ENCODE measurements around the gene PTBP3.
"Not testable (repeated sequence)": the region's sequence is repeated elsewhere in the genome, so short reads cannot be mapped to it uniquely, and the experiment has no call there.

PTBP3 gene

DNA sequence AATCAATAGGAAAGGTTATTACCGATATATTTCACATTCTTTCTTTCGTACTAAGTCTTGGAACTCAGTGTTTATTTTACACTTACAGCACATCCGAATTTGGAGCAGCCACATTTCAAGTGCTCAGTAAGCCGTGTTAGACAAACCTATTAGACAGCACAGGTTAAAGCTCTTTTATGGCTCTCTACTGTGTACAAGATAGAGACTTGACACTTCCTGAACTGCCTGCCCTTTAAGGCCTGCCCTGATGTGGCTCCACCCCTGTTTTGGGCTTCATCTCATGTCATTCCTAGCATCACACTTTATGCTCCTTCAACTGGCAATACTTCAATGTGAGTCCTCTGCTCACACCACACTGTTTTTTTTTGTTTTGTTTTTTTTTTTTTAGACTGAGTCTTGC lies 134.8 kb downstream of the PTBP3 start:
- no peak for DNase-seq

DNA sequence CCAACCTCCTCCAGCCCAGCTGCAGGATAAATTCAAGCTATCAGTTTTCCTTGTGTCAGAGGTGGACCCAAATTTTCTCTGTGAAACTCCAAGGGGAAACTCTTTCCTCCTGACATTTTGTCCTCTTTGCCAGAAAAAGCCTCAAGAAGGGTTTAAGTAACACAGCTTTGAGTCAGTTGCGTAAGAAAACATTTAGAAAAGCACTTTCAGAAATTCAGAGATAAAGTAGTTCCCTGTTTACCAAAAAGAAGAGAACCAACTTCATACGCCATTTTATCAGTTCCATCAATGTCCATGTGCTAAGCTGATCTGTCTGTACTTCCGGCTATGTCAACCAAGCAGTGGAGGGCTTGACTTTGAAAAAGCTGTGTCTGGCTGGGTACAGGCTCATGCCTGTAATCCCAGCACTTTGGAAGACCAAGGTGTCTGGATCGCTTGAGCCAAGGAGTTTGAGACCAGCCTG lies 138.4 kb downstream of the PTBP3 start:
- no peak for DNase-seq

DNA sequence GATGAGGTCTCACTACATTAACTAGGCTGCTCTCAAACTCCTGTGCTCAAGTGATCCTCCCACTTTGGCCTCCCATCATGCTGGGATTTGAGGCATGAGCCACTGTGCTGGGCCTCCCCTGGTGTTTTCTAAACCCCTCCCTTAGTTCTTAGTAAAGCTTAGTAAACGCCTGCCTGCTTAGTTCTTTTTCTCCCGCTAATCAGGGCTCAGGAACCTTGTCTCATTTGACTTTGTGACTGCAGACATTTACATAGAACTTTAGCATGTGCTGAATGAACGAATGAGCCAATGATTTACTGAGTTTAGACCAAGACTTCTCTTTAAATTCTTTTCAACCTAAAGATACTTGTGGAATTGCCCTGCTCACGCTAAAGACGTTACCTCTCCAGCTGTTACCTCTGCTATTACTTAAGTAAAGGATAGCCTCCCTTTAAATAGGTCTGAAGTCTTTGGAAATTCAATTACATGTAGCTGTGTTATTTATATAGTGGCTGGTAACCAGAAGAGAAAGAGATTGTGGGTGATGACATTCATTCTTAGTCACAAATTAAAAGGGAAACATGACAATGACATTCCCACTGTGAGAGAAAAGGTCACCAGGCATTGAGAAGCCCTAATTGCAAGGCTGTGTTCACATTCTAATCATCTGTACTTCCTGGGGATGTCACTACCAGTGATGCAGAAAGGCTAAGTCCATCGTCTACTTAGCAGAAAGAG lies 139.7 kb downstream of the PTBP3 start:
- DNase-seq, result no peak

DNA sequence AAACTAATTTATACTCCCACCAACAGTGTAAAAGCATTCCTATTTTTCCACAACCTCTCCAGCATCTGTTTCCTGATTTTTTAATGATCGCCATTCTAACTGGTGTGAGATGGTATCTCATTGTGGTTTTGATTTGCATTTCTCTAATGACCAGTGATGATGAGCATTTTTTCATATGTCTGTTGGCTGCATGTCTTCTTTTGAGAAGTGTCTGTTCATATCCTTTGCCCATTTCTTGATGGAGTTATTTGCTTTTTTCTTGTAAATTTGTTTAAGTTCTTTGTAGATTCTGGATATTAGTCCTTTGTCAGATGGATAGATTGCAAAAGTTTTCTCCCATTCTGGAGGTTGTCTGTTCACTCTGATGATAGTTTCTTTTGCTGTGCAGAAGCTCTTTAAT lies 143.1 kb downstream of the PTBP3 start:
- not testable (repeated sequence) for DNase-seq

DNA sequence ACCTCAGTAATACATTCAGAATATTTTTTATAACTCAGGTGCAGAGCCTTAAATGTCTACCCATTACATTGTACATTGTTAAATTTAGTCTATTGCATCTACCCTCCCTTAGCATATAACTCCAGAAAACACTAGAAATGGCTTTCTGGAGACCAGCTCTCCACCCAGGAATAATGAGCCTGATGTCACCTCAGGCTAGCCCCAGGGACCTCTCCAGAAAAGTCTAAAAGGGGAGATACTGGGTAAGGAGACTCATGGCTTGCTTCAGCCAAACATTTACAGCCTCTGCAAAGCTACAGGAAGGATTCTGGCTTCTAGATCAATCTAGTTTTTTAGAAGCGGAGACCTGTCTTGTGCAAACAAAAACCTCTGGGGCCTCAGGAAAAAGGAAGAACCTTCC lies 144.5 kb downstream of the PTBP3 start:
- DNase-seq, result no peak

DNA sequence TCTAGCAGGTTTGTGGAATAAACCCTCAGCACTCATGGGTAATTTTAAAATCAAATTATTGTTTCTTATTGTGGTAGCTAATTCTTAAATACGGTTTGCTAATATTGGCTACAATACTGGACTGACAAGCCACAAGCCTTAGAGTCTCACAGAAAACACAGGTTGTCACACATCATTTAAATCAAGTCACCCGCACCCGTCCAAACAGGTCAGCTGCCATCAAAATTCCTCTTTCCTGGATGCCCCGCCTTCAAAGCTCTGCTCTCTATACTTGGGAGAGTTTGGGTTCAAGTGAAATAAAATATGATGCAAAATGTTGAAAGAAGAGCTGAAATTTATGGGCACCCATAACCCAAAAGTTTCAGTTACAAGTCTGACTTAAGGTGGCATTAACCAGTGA lies 146.0 kb downstream of the PTBP3 start:
- no peak for DNase-seq

DNA sequence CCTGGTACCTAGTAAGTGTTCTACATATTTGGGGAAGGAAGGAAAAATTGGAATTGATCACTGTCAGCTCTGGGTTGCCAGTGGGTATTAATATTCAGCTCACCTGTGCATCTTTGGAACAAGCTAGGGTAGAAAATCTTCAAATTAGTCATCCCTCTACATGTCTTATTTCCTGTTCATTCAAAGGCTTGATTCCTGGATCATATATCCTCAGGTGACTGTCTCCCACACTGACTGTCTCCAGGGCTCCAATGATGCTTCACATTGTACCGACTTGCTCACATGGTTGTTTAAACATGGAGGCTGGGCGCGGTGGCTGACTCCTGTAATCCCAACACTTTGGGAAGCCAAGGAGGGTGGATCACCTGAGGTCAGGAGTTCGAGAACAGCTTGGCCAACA lies 146.7 kb downstream of the PTBP3 start:
- no peak for DNase-seq

DNA sequence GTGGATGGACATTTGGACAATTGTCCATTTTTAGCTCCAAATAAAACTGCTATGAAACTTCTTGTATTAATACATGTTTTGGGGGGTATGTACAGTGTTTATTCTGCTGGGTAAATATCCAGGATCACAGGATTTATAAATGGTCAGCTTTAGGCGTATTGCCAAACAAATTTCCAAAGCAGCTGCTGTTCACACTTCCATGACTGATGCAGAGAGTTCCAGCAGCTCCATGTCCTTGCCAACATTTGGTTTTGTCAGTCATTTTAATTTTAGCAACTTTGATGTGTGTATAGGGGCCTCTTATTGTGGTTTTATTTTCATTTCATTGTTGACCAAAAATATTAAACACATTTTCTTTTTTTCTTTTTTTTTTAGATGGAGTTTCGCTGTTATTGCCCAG lies 148.5 kb downstream of the PTBP3 start:
- no peak for DNase-seq

DNA sequence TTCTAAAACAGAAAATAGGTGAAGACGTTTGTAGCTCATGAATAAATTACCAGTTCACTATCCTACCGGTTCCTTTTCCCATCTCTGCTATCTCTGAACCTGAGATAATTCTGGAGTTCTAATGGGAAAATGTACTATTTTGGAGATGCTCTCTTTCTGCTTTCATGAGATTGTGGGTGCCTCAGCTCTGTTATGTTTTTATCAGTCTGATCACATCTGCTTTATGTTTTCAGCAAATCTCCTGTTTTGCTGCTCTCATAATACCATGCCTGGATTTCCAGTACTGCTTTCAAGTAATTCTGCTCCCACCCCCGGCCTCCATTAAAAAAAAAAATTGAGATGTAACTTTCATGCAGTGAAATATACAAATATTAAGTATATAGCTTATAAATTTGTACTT lies 149.2 kb downstream of the PTBP3 start:
- no peak for DNase-seq

DNA sequence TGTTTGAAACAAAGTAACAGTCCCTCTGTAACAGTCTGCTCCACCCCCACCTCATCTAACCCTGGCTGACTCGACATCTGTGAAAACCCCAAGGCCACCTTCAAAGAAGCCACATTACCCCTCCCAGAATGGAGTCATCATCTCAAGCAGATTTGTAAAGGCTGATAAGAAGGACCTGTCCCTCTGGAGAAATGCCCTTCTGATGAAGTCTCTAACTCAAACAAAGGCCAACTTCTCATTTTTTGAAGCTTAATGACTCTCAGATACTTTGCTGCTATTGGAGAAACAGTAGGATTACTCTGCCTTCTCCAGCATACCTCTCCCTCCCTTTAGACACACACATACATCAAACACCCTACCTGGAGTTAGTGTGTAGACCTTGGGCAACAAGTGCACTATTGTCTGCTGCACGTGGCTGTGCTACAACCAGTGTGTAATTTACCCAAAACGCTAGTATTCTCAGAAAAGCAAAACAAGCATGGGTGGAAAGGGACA lies 153.0 kb downstream of the PTBP3 start:
- peak in 3 of 5 experiments; percentile 9 to 79 (median 61) for DNase-seq

DNA sequence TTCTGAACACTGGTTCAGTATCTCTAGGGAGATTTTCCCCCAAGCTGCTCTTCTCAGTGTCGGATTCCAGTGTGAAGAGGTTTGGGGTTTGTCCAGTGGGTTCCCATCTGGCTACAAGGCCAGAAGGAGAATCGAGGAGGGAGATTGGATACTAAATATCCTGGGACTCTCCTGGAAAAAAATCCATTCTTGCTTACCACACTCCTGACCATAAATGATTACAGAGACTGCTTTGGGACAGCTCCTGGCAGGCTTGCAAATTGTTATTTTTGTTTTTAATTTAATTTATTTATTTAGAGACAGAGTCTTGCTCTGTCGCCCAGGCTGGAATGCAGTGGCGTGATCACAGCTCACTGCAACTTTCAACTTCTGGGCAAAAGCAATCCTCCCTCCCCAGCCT lies 153.6 kb downstream of the PTBP3 start:
- no peak for DNase-seq

DNA sequence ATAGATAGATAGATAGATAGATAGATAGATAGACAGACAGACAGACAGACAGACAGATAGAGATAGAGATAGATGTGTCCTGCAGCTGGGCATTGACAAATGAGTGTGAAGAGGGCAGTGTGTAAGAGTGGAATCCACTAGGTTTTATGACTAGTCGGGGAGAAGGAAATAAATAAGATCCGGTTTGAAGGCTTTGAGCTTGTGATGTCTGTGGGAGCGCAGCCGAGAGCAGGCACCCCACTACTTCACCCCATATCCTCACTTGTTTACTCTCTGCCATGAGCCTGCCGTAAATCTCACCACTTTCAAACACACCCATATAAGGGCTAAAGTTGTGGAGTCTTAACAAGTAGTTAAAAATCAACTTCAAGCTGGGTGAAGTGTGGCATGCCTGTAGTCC lies 156.9 kb downstream of the PTBP3 start:
- peak in 2 of 5 experiments; percentile 32 to 78 for DNase-seq

DNA sequence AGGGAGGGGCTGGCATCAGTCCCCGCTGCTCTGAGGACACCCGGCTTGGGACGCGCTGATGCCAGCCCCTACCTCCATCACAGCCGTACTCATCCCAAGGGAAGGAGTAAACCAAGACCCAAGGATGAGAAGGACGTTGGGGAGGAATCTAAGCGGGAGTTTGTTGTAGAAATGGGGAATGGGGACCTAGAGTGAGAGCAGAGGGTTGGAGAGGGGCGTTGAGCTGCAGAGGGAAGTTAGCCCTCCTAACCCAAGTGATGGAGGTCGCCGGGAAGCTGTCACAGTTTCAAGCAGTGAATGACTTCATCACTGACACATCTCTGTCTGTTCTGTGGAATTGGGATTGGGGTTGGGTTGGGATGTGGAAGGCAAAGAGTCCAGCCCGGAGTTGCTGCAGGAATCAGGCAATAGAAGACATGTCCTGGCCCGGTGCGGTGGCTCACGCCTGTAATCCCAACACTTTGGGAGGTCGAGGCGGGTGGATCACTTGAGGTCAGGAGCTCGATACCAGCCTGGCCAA lies 157.6 kb downstream of the PTBP3 start:
- no peak for DNase-seq

DNA sequence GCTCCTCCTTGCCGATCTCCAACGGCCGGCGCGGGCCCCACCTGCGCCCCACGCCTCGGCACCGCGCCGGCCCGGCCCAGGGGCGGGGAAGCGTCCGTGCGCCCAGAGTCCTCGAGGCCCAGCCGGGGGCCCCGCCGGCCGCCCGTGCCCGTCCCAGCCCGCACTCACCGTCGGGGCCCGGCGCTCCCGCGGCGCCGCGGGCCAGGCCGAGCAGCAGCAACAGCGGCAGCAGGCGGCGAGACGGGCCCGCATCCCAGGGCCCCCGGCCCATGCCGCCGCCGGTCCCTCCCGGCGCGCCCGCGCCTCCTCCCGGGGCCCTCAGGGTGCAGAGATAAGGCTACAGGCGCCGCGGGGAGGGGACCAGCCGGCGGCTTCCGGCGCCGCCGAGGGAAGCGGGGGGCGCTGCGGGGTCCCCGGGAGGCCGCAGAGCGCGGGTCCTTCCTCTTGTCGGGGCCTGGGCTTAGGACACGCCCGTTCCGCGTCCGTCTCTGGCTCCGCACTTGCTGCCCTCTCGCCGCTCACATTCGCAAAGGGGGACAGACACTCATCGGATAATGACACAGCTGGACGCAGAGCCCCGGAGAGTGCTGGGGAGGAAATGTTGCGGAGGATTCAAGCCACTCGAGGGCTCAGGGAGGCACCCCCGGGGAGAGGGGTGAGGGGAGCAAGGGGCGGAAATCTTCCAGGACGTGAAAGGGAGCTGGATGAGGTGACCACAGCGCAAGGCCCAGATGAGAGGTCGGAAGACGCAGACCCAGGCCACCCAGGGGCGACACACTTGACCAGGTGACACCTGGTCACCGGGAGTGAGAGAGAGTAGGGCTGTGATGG lies 158.2 kb downstream of the PTBP3 start, which contains the start of gene SUSD1:
SUSD1 (minus strand) TSS at position 333 of the 831 bp plus-strand sequence; CDS start at position 271, 62 bp downstream.
- DNase-seq, result peak in 4 of 5 experiments; percentile 18 to 53 (median 32)

DNA sequence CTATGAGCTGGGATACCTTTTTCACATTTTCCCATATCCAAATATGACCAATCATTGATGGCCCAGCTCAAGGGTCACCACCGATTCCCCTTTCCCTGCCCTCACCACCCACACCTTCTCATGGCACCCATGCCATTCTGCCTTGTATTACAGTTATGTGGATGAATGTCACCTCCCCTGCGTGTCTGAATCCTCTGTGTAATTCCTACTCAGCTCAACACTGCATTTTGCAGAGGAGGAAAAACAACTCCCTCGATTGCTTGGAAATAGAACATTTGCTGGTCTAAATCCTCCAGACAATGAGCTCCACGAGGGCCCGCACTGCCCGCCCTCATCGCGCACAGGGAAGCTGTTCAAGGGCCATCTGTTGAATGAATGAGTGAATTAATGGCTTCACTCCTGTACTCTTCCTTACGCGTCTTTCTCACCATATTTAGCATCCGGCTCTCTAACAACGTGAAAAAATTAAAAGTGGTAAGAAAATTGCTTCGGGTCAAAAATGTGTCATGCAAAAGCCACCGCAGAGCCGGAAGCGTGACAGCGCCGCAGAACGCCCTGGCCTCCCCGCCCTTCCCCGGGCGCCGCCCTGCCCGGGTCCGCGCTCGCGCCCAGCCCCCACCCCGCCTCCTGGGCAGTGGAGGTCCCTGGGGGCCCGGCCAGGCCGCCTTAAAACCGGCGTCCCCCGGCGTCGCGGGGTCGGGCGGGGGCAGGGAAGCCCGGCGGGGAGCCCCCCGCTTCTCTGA lies 159.0 kb downstream of the PTBP3 start:
- peak; percentile 36 to 92 (median 53) for DNase-seq

DNA sequence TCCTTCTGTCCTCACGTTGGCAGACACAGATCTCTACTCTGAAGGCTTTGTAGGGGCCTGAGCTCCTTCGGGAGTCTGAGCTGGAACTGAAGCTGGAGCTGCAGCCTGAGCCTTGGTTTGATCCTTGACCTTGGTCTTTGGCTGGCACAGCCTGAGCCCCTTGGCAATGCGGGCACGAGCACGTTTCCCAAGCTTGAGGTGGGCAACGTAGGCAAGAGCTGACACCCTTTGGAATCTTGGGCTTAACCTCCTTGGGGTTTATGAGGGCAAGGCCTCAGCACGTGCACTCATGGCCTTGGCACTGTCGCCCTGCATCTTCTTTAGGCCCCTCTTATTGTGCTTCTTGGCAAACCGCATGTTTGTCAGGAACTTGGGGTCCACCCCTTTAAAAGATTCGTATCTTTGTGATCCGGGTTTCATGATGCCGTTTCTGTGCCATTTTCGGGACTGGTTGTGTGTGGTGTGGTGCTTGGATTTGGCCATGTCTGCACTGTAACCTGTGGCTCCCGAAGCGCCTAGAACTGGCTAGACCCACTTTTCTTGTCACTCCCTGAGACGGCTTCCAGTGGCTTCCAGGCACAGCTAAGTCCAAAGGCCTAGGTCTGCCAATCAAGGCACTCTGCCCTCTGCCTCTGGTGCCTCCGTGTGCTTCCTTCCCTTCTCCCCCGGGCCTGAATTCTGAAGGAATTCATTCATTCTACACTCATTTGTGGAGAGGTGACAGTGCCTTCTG lies 159.8 kb downstream of the PTBP3 start:
- DNase-seq, result no peak

DNA sequence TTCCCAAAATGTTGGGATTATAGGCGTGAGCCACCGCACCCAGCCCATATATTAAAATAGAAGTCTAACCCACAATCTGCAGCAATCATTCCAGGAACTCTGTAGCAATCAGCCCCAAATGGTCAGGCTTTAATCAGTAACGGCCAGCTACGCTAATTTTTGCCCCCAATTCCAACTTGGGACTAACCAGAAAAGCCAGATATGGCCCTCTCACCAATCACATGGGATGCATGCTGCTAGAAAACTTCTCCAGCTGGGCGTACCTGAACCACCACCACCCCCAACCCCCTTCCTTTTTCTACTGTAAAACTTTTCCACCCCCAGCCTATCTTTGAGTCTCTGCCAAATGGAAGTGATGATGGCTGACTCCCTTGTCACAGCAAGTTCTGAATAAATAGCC lies 162.5 kb downstream of the PTBP3 start:
- no peak for DNase-seq

DNA sequence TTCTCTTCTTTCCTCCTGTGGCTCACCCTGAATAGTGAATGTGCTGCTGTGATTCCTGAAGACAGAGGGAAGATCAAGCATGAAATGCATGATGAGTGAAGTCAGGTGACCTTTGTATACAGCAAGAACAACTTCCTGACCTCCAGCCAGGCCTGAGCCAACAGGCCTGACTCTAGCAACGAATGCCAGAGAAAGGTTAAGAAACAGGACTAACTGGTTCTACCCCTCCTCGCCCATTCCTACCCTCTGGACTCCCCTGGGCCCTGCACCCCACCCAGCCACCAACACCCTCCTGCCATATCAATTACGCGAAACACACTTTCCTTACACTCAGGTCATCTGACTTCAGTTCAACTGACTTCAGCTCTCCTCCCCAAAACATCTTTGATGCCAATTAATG lies 163.2 kb downstream of the PTBP3 start:
- DNase-seq, result no peak

DNA sequence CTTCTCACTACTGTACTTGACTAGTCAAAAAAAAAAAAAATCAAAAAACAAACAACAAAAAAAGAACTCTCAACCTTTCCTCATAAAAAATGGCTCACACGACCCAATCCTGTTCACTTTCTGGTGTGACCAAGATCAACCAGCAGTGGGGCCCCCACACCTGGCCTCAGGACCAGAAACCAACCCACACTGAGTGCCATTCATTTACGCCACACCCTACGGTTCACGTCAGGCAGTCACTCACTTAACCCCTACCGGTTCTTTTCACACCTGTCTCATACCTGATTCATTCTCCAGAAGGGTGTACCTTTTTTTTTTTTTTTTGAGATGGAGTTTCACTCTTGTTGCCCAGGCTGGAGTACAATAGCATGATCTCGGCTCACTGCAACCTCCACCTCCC lies 164.1 kb downstream of the PTBP3 start:
- DNase-seq, result no peak

DNA sequence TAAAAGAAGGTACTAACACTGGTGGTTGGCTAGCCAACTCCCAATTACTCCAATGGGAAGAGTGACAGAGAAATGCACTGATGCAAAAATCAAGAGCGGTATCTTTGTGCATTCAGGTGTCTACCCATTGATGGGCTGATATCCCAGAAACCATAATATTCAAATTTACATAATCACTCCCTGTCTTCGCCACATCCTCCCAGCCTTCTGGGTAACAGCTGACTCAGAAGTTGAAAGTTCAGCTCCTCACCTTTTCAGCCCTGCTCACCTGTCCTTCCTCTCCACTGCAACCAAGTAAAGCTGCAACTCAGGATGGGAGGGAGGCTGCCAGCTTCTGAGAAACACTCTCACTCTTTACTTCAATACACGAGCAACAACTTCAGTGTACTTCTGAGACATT lies 165.2 kb downstream of the PTBP3 start:
- peak in 1 of 5 experiments; percentile 39 for DNase-seq
